IMR-90 (cell line): Measurements from ENCODE around the gene TMEM72. TPM values are rescaled to one million over a fixed set of nuclear protein-coding genes. Genes with fewer than 3 reads are reported as not detected.

Experiments
- ATAC-seq: fragments of 200-7000 bp; cut with Tn5 transposase; 2 replicates; pipeline ENCODE4 v1.9.1; 2020; ENCODE audit warnings: low read depth, mild to moderate bottlenecking, moderate library complexity
- BruUV-seq: library from RNA; stranded (reverse); fragments of 400-500 nt; replicated peaks from 2 replicates; lab custom pipeline; 2021; lab: Mats Ljungman, UMichigan
- CTCF ChIA-PET: fragments of 300-600 bp; formaldehyde crosslinking; extraction: SDS; loops from one replicate; lab custom pipeline; 2021; ENCODE audit warnings: antibody characterized with exemption; lab: Yijun Ruan, JAX
- POLR2A ChIA-PET: fragments of 300-600 bp; sonication (Branson Sonifier 250); formaldehyde crosslinking; loops from one replicate; lab custom pipeline; 2022; ENCODE audit warnings: antibody characterized with exemption; ENCODE audit not compliant: unreplicated experiment; lab: Charles Lee
- DNase-seq: peaks from one replicate; pipeline ENCODE4 v3.0.0; 2013
- H2AFZ ChIP-seq: replicated peaks from 2 replicates; pipeline ENCODE3; 2013; ENCODE audit warnings: low read length, mild to moderate bottlenecking; ENCODE audit not compliant: poor library complexity
- H2AK5ac ChIP-seq: 2 replicates; pipeline ENCODE4 v1.6.1; 2013; ENCODE audit warnings: low read depth, low read length, inconsistent platforms
- H2AK9ac ChIP-seq: replicated peaks from 2 replicates; pipeline ENCODE3; 2013; ENCODE audit warnings: mild to moderate bottlenecking, low read depth, low read length, moderate library complexity; ENCODE audit not compliant: poor library complexity
- H2BK120ac ChIP-seq: 2 replicates; pipeline ENCODE4 v1.6.1; 2013; ENCODE audit warnings: low read depth, low read length, inconsistent platforms
- H2BK15ac ChIP-seq: 3 replicates; pipeline ENCODE4 v1.6.1; 2013; ENCODE audit warnings: low read depth, low read length, inconsistent platforms
- H2BK20ac ChIP-seq: 2 replicates; pipeline ENCODE4 v1.6.1; 2013; ENCODE audit warnings: low read depth, mild to moderate bottlenecking, inconsistent platforms, low read length, moderate library complexity
- H2BK5ac ChIP-seq: 2 replicates; pipeline ENCODE4 v1.6.1; 2013; ENCODE audit warnings: mild to moderate bottlenecking, low read depth, low read length, inconsistent platforms; ENCODE audit not compliant: poor library complexity, severe bottlenecking
- H3K14ac ChIP-seq: replicated peaks from 2 replicates; pipeline ENCODE4 v1.6.1; 2013; ENCODE audit warnings: low read depth, low read length, inconsistent platforms
- H3K18ac ChIP-seq: 2 replicates; pipeline ENCODE4 v1.6.1; 2013; ENCODE audit warnings: low read depth, low read length, control low read depth
- H3K23ac ChIP-seq: 2 replicates; pipeline ENCODE4 v1.6.1; 2013; ENCODE audit warnings: low read depth, low read length, inconsistent platforms
- H3K27ac ChIP-seq: 2 replicates; pipeline ENCODE4 v1.5.1; 2013; ENCODE audit warnings: mild to moderate bottlenecking, control low read depth, low read length; ENCODE audit not compliant: insufficient read depth
- H3K27me3 ChIP-seq: 2 replicates; pipeline ENCODE4 v1.6.1; 2013; ENCODE audit warnings: low read length; ENCODE audit not compliant: control insufficient read depth, insufficient read depth
- H3K36me3 ChIP-seq: 2 replicates; pipeline ENCODE4 v1.6.1; 2013; ENCODE audit warnings: low read length, mixed read lengths; ENCODE audit not compliant: control insufficient read depth, insufficient read depth
- H3K4ac ChIP-seq: 2 replicates; pipeline ENCODE4 v1.6.1; 2013; ENCODE audit warnings: low read depth, low read length, inconsistent platforms
- H3K4me1 ChIP-seq: 2 replicates; pipeline ENCODE4 v1.6.1; 2013; ENCODE audit warnings: low read length, mixed read lengths; ENCODE audit not compliant: control insufficient read depth, insufficient read depth
- H3K4me2 ChIP-seq: 2 replicates; pipeline ENCODE4 v1.6.1; 2013; ENCODE audit warnings: low read depth, mild to moderate bottlenecking, control low read depth, low read length, moderate library complexity
- H3K4me3 ChIP-seq: 2 replicates; pipeline ENCODE4 v1.5.1; 2013; ENCODE audit warnings: low read depth, mild to moderate bottlenecking, control low read depth, low read length, moderate library complexity; ENCODE audit not compliant: insufficient read depth
- H3K56ac ChIP-seq: 2 replicates; pipeline ENCODE4 v1.6.1; 2013; ENCODE audit warnings: low read length, inconsistent platforms; ENCODE audit not compliant: insufficient read depth; ENCODE audit errors: extremely low read depth
- H3K79me1 ChIP-seq, 2 experiments: 2 replicates each; pipeline ENCODE4 v1.6.1; 2013; ENCODE audit warnings: low read length in 2 of 2, inconsistent platforms in 1 of 2, low read depth in 1 of 2
- H3K9ac ChIP-seq: 2 replicates; pipeline ENCODE4 v1.6.1; 2013; ENCODE audit warnings: low read depth, low read length, control low read depth
- H3K9me1 ChIP-seq: 2 replicates; pipeline ENCODE4 v1.6.1; 2013; ENCODE audit warnings: low read length, inconsistent platforms; ENCODE audit not compliant: insufficient read depth
- H3K9me3 ChIP-seq: 2 replicates; pipeline ENCODE4 v1.6.1; 2013; ENCODE audit warnings: low read length; ENCODE audit not compliant: control insufficient read depth, insufficient read depth
- H4K20me1 ChIP-seq: 2 replicates; pipeline ENCODE4 v1.6.1; 2013; ENCODE audit warnings: low read length, inconsistent platforms; ENCODE audit not compliant: insufficient read depth
- H4K5ac ChIP-seq: 2 replicates; pipeline ENCODE4 v1.6.1; 2013; ENCODE audit warnings: mild to moderate bottlenecking, low read depth, low read length, control low read depth
- H4K8ac ChIP-seq, 2 experiments: 2 replicates each; pipeline ENCODE4 v1.6.1; 2013; ENCODE audit warnings: low read depth in 2 of 2, low read length in 2 of 2, control low read depth in 1 of 2, inconsistent platforms in 1 of 2
- H4K91ac ChIP-seq: 2 replicates; pipeline ENCODE4 v1.6.1; 2013; ENCODE audit warnings: low read depth, low read length, inconsistent platforms; ENCODE audit not compliant: insufficient read depth
- CEBPB ChIP-seq: IDR thresholded peaks from 2 replicates; pipeline ENCODE4 v1.6.1; 2012; ENCODE audit warnings: low read depth, low read length, improper control_type of control experiment
- CHD1 ChIP-seq: IDR thresholded peaks from 2 replicates; pipeline ENCODE4 v1.6.1; 2012; ENCODE audit warnings: low read depth, low read length, improper control_type of control experiment
- FOS ChIP-seq: fragments of 150-350 bp; IDR thresholded peaks from 2 replicates; pipeline ENCODE4 v1.6.1; 2016; ENCODE audit warnings: low read depth, low read length
- MAFK ChIP-seq: IDR thresholded peaks from 2 replicates; pipeline ENCODE4 v1.6.1; 2012; ENCODE audit warnings: low read depth, low read length, improper control_type of control experiment
- MAZ ChIP-seq: IDR thresholded peaks from 2 replicates; pipeline ENCODE4 v1.6.1; 2012; ENCODE audit warnings: low read depth, mild to moderate bottlenecking, low read length, improper control_type of control experiment, moderate library complexity, borderline replicate concordance
- MXI1 ChIP-seq: IDR thresholded peaks from 2 replicates; pipeline ENCODE4 v1.6.1; 2012; ENCODE audit warnings: low read depth, mild to moderate bottlenecking, low read length, moderate library complexity, borderline replicate concordance
- POLR2A ChIP-seq: IDR thresholded peaks from 2 replicates; pipeline ENCODE4 v1.6.1; 2012; ENCODE audit warnings: mild to moderate bottlenecking, low read depth, low read length
- RAD21 ChIP-seq: IDR thresholded peaks from 2 replicates; pipeline ENCODE4 v1.6.1; 2012; ENCODE audit warnings: low read length, improper control_type of control experiment
- RCOR1 ChIP-seq: IDR thresholded peaks from 2 replicates; pipeline ENCODE4 v1.6.1; 2012; ENCODE audit warnings: mild to moderate bottlenecking, low read length, improper control_type of control experiment; ENCODE audit not compliant: insufficient replicate concordance
- RFX5 ChIP-seq: IDR thresholded peaks from 2 replicates; pipeline ENCODE4 v1.8.0; 2012; ENCODE audit warnings: low read depth, mild to moderate bottlenecking, low read length, moderate library complexity
- SMC3 ChIP-seq: fragments of 150-350 bp; IDR thresholded peaks from 2 replicates; pipeline ENCODE4 v1.6.1; 2016; ENCODE audit warnings: low read depth, mild to moderate bottlenecking, antibody characterized with exemption, low read length, moderate library complexity
- WGBS, 2 experiments: methylation state at CpG; one replicate each; pipeline versions ENCODE4 v1.1.5 to v1.1.7; 2013; ENCODE audit warnings: missing lambda C conversion rate in 2 of 2; ENCODE audit not compliant: insufficient read length in 1 of 2; ENCODE audit errors: extremely low coverage in 2 of 2; 5-methylcytosine and 5-hydroxymethylcytosine counted together
- dilution Hi-C: fragments of 300-500 bp; cut with HindIII; formaldehyde crosslinking; loops from one replicate; pipeline ENCODE4 v1.14.3; 2018; ENCODE audit warnings: low sequenced_read_pairs; ENCODE audit not compliant: unreplicated experiment
- in situ Hi-C: fragments of 300-500 bp; cut with MboI; formaldehyde crosslinking; loops from 3 replicates; pipeline ENCODE4 v1.14.3; 2019; ENCODE audit warnings: low sequenced_read_pairs, inconsistent platforms, mixed read lengths
- intact Hi-C: fragments of 100-400 bp; cut with micrococcal nuclease; formaldehyde crosslinking; loops from 2 replicates; pipeline ENCODE4 v1.10.0; 2022
- polyA plus RNA-seq, 3 experiments: library from polyadenylated mRNA; depleted of rRNA; stranded (reverse); fragments of >200 nt; gene quantifications; 2 replicates each; pipeline ENCODE4 v1.2.3, GENCODE V29; 2012; ENCODE audit warnings: low replicate concordance in 1 of 3
- total RNA-seq: library from RNA; depleted of rRNA; stranded (reverse); fragments of >200 nt; gene quantifications from 2 replicates; pipeline ENCODE4 v1.2.3, GENCODE V29; 2012
- TF ChIP-seq, protein P1 (sequence below): fragments of 150-350 bp; IDR thresholded peaks from 2 replicates; pipeline ENCODE4 v1.6.1; 2017; ENCODE audit warnings: mild to moderate bottlenecking, antibody characterized with exemption, low read length, low read depth
- TF ChIP-seq, protein P2 (sequence below): fragments of 150-350 bp; IDR thresholded peaks from 2 replicates; pipeline ENCODE4 v1.6.1; 2016; ENCODE audit warnings: low read depth, mild to moderate bottlenecking, low read length, moderate library complexity, borderline replicate concordance
- TF ChIP-seq, protein P3 (sequence below): conservative IDR thresholded peaks from 2 replicates; pipeline ENCODE4 v1.5.1; 2012; ENCODE audit warnings: mild to moderate bottlenecking, low read depth, low read length, improper control_type of control experiment

Gene TMEM72
- total and polyA plus RNA-seq, 2 of the 4 experiments (the other 2 are of a cell fraction) = not detected

DNA sequence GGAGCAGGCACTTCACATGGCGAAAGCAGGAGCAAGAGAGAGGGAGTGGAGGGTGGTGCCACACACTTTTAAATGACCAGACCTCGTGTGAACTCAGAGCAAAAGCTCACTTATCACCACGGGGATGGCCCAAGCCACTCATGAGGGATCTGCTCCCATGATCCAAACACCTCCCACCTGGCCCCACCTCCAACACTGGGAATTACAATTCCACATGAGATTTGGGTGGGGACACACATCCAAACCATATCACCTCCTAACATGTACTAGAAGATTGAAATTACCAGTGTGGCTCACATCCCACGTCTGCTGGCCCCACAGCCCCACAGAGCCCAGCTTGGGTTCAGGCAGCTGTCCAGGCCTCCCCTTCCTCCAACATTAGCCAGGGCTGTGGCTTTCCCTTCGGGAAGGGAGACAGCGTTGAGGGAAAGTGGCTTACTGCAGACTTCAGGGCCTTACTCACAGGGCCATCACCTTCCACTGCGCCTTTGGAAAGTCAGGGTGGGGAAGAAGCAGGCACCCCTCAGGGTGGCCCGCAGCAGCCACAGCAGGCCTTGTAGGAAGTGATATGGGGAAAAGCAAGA, 59.8 kb downstream of the TMEM72 start:
- Histone ChIP-seq H2AK5ac (no peak overlapping the region), H3K9ac (no peak overlapping the region), H3K36me3 (peaks cover 10% of the 10 kb centered on the region; the same call in 1 of the 2 replicates), H2AK9ac (no peak overlapping the region), H3K27me3 (no peaks in the 10 kb centered on the region), H2BK20ac (no peak overlapping the region), H3K4me1 (peaks cover 31% of the 10 kb centered on the region), H4K8ac (no peak overlapping the region), H3K79me1 (peaks cover 0 to 29% of the 10 kb centered on the region in 2 experiments; a peak in 2 of 4 replicates), H3K14ac (no peak overlapping the region), H4K91ac (no peak overlapping the region), H3K27ac (no peak overlapping the region), H3K9me3 (no peaks in the 10 kb centered on the region), H3K4me2 (no peak overlapping the region), H2BK15ac (no peak overlapping the region), H3K23ac (no peak overlapping the region), H4K20me1 (no peaks in the 10 kb centered on the region; the same call in 1 of the 2 replicates), H3K4me3 (no peak overlapping the region), H4K5ac (no peak overlapping the region), H3K9me1 (peaks cover 6% of the 10 kb centered on the region), H2BK5ac (no peak overlapping the region), H3K18ac (no peak overlapping the region), H3K4ac (no peak overlapping the region), H3K56ac (no peak overlapping the region), H2AFZ (no peak overlapping the region), H2BK120ac (no peak overlapping the region)
- in situ Hi-C loops (no loop called here), intact Hi-C loops (no loop called here), dilution Hi-C loops (no loop called here)
- ChIA-PET POLR2A (no interaction called here), CTCF (no interaction called here)
- ATAC-seq (no peak), DNase-seq (no peak)
- no TSS peak for BruUV-seq
- WGBS, 2 experiments = 80% methylated on average over 1 of the region's 8 CpGs; no CpG with 5 or more reads in 1 of the 2 experiments
- no peak for TF ChIP-seq RFX5
- no peak for TF ChIP-seq FOS
- no peak for TF ChIP-seq MXI1
- TF ChIP-seq, protein P1, sequence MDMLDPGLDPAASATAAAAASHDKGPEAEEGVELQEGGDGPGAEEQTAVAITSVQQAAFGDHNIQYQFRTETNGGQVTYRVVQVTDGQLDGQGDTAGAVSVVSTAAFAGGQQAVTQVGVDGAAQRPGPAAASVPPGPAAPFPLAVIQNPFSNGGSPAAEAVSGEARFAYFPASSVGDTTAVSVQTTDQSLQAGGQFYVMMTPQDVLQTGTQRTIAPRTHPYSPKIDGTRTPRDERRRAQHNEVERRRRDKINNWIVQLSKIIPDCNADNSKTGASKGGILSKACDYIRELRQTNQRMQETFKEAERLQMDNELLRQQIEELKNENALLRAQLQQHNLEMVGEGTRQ = no peak
- TF ChIP-seq MAZ = no peak
- TF ChIP-seq RCOR1 = no peak
- TF ChIP-seq RAD21 = no peak
- TF ChIP-seq, protein P2, sequence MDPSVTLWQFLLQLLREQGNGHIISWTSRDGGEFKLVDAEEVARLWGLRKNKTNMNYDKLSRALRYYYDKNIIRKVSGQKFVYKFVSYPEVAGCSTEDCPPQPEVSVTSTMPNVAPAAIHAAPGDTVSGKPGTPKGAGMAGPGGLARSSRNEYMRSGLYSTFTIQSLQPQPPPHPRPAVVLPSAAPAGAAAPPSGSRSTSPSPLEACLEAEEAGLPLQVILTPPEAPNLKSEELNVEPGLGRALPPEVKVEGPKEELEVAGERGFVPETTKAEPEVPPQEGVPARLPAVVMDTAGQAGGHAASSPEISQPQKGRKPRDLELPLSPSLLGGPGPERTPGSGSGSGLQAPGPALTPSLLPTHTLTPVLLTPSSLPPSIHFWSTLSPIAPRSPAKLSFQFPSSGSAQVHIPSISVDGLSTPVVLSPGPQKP = no peak
- no peak for TF ChIP-seq SMC3
- TF ChIP-seq, protein P3, sequence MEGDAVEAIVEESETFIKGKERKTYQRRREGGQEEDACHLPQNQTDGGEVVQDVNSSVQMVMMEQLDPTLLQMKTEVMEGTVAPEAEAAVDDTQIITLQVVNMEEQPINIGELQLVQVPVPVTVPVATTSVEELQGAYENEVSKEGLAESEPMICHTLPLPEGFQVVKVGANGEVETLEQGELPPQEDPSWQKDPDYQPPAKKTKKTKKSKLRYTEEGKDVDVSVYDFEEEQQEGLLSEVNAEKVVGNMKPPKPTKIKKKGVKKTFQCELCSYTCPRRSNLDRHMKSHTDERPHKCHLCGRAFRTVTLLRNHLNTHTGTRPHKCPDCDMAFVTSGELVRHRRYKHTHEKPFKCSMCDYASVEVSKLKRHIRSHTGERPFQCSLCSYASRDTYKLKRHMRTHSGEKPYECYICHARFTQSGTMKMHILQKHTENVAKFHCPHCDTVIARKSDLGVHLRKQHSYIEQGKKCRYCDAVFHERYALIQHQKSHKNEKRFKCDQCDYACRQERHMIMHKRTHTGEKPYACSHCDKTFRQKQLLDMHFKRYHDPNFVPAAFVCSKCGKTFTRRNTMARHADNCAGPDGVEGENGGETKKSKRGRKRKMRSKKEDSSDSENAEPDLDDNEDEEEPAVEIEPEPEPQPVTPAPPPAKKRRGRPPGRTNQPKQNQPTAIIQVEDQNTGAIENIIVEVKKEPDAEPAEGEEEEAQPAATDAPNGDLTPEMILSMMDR = no peak
- no peak for TF ChIP-seq MAFK
- no peak for TF ChIP-seq CEBPB
- TF ChIP-seq CHD1 = no peak
- no peak for TF ChIP-seq POLR2A
